Psoas muscle (tissue), 8 donors: ENCODE measurements around the gene COL17A1. TPM values are rescaled to one million over a fixed set of nuclear protein-coding genes. Genes with fewer than 3 reads are reported as not detected.

Experiments
- ATAC-seq, 4 donors: fragments of 200-7000 bp; cut with Tn5 transposase; one replicate each; pipeline ENCODE4 v1.9.1; 2020; ENCODE audit warnings: moderate library complexity in 3 of 4, mild to moderate bottlenecking in 2 of 4
- DNase-seq, 2 donors: peaks; one replicate each; pipeline ENCODE4 v3.0.0-alpha.2; 2020
- H3K27ac ChIP-seq: fragments of 200-600 bp; one replicate; pipeline ENCODE4 v1.8.0; 2022
- H3K27me3 ChIP-seq, 3 donors: fragments of 200-600 bp in 1 of 3; one replicate each; pipeline versions ENCODE4 v1.6.1 to v1.8.0; 2013 to 2022; ENCODE audit warnings: low read length in 2 of 3, mild to moderate bottlenecking in 2 of 3, moderate library complexity in 1 of 3; ENCODE audit not compliant: insufficient read depth in 3 of 3
- H3K36me3 ChIP-seq, 2 donors: fragments of 200-600 bp in 1 of 2; one replicate each; pipeline versions ENCODE4 v1.6.1 to v1.8.0; 2013 to 2022; ENCODE audit warnings: low read depth in 1 of 2, mild to moderate bottlenecking in 1 of 2, moderate library complexity in 1 of 2; ENCODE audit not compliant: insufficient read depth in 1 of 2
- H3K4me1 ChIP-seq: fragments of 200-600 bp; one replicate; pipeline ENCODE4 v1.8.0; 2022
- H3K4me3 ChIP-seq: fragments of 200-600 bp; one replicate; pipeline ENCODE4 v1.8.0; 2022; ENCODE audit warnings: mild to moderate bottlenecking
- H3K9me3 ChIP-seq: fragments of 200-600 bp; one replicate; pipeline ENCODE4 v1.8.0; 2022
- whole genome bisulfite sequencing, 3 donors: extraction: QIAGEN DNeasy Blood & Tissue Kit; methylation state at CpG; one replicate each; pipeline versions ENCODE4 v1.1.6 to v1.1.7; 2013; 5-methylcytosine and 5-hydroxymethylcytosine counted together
- intact Hi-C, 2 donors: fragments of 100-400 bp; cut with DNase I; formaldehyde crosslinking; loops; one replicate each; pipeline versions ENCODE4 v1.11.0 to v1.14.2; 2022
- polyA plus RNA-seq, 3 donors: library from polyadenylated mRNA; stranded (reverse); fragments of 200-250 nt; gene quantifications; one replicate each; pipeline ENCODE4 v1.2.3, GENCODE V29; 2013
- total RNA-seq, 4 donors: library from RNA; stranded (reverse); fragmentation: NEBNext Ultra II Directional in 2 of 4; extraction: Animal tissue kit (Norgen Biotek cat#: 25700) in 2 of 4; gene quantifications; one replicate each; pipeline versions ENCODE4 v1.2.1 to v1.2.4, GENCODE V29; 2021 to 2023
- TF ChIP-seq, protein P1 (sequence below): fragments of 200-600 bp; IDR thresholded peaks from one replicate; pipeline ENCODE4 v1.8.0; 2022; ENCODE audit warnings: antibody characterized with exemption
- donor health status: healthy with polysubstance abuse.
- donor health status: DM: no; HTN: no; CAD: no; lungs with moderate emphysema.
- donor health status: Bipolar disorder and iron deficiency.
- donor health status: healthy.
- donor health status: DM: yes; HTN: yes; CAD: no.
- donor health status: DM: no; HTN: no; CAD: no.
- donor health status: DM: no; HTN: no; CAD: no.
- donor health status: DM: yes; HTN: yes; CAD: no.

COL17A1 gene
- total and polyA plus RNA-seq, 7 donors: 0.01 to 0.18 (median 0.06) TPM; not detected in 3

GRCh38 chr10:104056619-104057273, 28.9 kb downstream of the COL17A1 start:
- ATAC-seq (no peak), DNase-seq (no peak)
- Histone ChIP-seq H3K4me1 (no peaks in the 10 kb centered on the region), H3K9me3 (no peaks in the 10 kb centered on the region), H3K27me3 (no peaks in the 10 kb centered on the region), H3K36me3 (no peaks in the 10 kb centered on the region), H3K4me3 (no peak overlapping the region), H3K27ac (no peak overlapping the region)
- TF ChIP-seq, protein P1, sequence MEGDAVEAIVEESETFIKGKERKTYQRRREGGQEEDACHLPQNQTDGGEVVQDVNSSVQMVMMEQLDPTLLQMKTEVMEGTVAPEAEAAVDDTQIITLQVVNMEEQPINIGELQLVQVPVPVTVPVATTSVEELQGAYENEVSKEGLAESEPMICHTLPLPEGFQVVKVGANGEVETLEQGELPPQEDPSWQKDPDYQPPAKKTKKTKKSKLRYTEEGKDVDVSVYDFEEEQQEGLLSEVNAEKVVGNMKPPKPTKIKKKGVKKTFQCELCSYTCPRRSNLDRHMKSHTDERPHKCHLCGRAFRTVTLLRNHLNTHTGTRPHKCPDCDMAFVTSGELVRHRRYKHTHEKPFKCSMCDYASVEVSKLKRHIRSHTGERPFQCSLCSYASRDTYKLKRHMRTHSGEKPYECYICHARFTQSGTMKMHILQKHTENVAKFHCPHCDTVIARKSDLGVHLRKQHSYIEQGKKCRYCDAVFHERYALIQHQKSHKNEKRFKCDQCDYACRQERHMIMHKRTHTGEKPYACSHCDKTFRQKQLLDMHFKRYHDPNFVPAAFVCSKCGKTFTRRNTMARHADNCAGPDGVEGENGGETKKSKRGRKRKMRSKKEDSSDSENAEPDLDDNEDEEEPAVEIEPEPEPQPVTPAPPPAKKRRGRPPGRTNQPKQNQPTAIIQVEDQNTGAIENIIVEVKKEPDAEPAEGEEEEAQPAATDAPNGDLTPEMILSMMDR: no peak
- intact Hi-C loops: no loop called here
- 77 to 84% (median 84%) methylated on average over 14 of the region's 14 CpGs for WGBS, 3 donors

GRCh38 chr10:104054430-104054829, 31.2 kb downstream of the COL17A1 start:
- Histone ChIP-seq H3K4me3 (no peak overlapping the region), H3K9me3 (no peaks in the 10 kb centered on the region), H3K36me3 (no peaks in the 10 kb centered on the region), H3K27ac (no peak overlapping the region), H3K27me3 (no peaks in the 10 kb centered on the region), H3K4me1 (no peaks in the 10 kb centered on the region)
- TF ChIP-seq, protein P1: no peak
- ATAC-seq: no peak
- no peak for DNase-seq
- intact Hi-C loops: no loop called here
- WGBS, 3 donors: 54 to 63% (median 62%) methylated on average over 8 of the region's 8 CpGs

DNA sequence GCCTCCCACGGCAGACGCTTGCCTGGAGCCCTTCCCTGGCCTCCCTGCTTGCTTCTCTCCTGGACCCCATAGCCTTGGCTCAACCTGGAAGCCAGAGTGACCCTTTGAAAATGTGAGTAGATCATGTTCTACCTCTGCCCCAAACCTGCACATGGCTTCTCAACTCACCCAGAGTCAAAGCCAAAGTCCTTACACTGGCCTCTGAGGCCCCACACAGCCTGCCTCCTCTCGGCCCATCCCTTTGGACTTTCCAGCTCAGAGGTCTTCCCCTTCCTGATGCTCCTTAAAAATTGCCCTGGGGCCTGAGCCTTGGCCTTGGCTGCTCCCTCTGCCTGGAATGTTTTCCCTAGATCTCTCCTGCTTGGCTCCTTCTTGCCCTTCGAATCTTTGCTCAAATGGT, 32.5 kb downstream of the COL17A1 start:
- WGBS, 3 donors: 85 to 88% (median 86%) methylated on average over 4 of the region's 4 CpGs
- DNase-seq (no peak), ATAC-seq (no peak)
- Histone ChIP-seq H3K4me1 (no peaks in the 10 kb centered on the region), H3K9me3 (no peaks in the 10 kb centered on the region), H3K27me3 (no peaks in the 10 kb centered on the region), H3K27ac (no peak overlapping the region), H3K36me3 (no peaks in the 10 kb centered on the region), H3K4me3 (no peak overlapping the region)
- TF ChIP-seq, protein P1: no peak
- intact Hi-C loops: no loop called here

- TF ChIP-seq, protein P1: no peak
- H3K27me3 ChIP-seq: no peaks in the 10 kb centered on the region
- no peaks in the 10 kb centered on the region for H3K9me3 ChIP-seq
- DNase-seq (no peak), ATAC-seq (no peak)
- H3K36me3 ChIP-seq: no peaks in the 10 kb centered on the region
- H3K27ac ChIP-seq: no peak overlapping the region
- 75 to 95% (median 88%) methylated on average over 2 of the region's 2 CpGs for WGBS, 3 donors
- H3K4me3 ChIP-seq: no peak overlapping the region
- intact Hi-C loops: no loop called here
- no peaks in the 10 kb centered on the region for H3K4me1 ChIP-seq
These were observed 33.2 kb downstream of the COL17A1 start for GRCh38 chr10:104052431-104052830.
